Esophagus squamous epithelium (tissue), 4 donors: ENCODE results near the gene CDK6.

ENCODE experiments used
- POLR2A ChIP-seq, 4 donors: fragments of 450-650 bp; IDR thresholded peaks; one replicate each; pipeline ENCODE4 v1.6.1; 2017; ENCODE audit warnings: antibody characterized with exemption in 4 of 4, mild to moderate bottlenecking in 4 of 4, moderate library complexity in 3 of 4
- TF ChIP-seq, protein P1 (sequence below), 6 experiments: fragments of 450-650 bp in 4 of 6; fragments of 200-600 bp in 2 of 6; sonication (generic) in 2 of 6; IDR thresholded peaks; one replicate each; pipeline ENCODE4 v1.5.1; 2016 to 2019; ENCODE audit warnings: antibody characterized with exemption in 6 of 6, mild to moderate bottlenecking in 4 of 6, moderate library complexity in 4 of 6

DNA sequence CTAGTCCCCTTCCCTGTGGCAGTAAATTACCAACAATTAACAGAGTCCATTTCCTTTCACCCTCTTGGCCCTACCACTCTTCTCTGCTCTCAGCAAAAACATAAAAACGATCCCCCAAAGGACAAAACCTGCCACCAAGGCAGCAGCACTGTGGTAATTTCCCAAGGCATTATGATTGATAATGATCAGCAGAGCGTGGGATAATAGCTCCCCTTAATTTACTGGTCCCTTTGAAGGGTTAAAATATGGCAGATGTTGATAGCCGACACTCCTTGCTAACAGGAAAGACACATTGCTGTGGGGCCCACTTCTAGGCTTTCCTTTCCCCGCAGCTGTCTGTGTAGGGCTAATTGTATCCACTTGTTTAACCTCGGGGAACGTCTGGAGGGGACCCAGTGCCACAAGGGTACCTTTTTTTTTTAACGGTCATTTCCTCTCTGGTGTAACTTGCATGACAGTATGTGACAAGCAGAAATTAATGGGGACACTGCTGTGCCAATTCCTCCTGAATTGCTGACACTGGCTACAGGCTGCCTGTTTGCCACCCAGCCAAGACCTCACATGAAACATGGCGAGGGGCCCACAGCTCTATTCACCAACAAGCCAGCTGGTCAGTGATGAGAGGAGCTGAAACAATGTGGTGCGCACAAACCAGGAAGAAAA lies 81.3 kb downstream of the CDK6 start:
- TF ChIP-seq, protein P1, sequence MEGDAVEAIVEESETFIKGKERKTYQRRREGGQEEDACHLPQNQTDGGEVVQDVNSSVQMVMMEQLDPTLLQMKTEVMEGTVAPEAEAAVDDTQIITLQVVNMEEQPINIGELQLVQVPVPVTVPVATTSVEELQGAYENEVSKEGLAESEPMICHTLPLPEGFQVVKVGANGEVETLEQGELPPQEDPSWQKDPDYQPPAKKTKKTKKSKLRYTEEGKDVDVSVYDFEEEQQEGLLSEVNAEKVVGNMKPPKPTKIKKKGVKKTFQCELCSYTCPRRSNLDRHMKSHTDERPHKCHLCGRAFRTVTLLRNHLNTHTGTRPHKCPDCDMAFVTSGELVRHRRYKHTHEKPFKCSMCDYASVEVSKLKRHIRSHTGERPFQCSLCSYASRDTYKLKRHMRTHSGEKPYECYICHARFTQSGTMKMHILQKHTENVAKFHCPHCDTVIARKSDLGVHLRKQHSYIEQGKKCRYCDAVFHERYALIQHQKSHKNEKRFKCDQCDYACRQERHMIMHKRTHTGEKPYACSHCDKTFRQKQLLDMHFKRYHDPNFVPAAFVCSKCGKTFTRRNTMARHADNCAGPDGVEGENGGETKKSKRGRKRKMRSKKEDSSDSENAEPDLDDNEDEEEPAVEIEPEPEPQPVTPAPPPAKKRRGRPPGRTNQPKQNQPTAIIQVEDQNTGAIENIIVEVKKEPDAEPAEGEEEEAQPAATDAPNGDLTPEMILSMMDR (IDR thresholded peaks at IDR 0.05): no peak
- no peak for TF ChIP-seq POLR2A (IDR thresholded peaks at IDR 0.05)
